MM.1S (cell line): ENCODE measurements around the gene CRYM.
"Not testable (repeated sequence)": the region's sequence is repeated elsewhere in the genome, so short reads cannot be mapped to it uniquely, and the experiment has no call there.

Experiments used
- EZH2 ChIP-seq: fragments of 300-600 bp; sonication (generic); optimal IDR thresholded peaks from 2 replicates; pipeline ENCODE3; 2017; ENCODE audit warnings: low read depth, mild to moderate bottlenecking, antibody characterized with exemption, low read length, mixed read lengths
- EZH2phosphoT487 ChIP-seq: fragments of 300-600 bp; sonication (generic); IDR thresholded peaks from 2 replicates; pipeline ENCODE4 v1.6.1; 2018; ENCODE audit warnings: antibody characterized with exemption, low read length
- TF ChIP-seq, protein P1 (sequence below): fragments of 300-600 bp; sonication (generic); IDR thresholded peaks from 2 replicates; pipeline ENCODE4 v1.5.1; 2016; ENCODE audit warnings: antibody characterized with exemption, low read length, mixed read lengths

DNA sequence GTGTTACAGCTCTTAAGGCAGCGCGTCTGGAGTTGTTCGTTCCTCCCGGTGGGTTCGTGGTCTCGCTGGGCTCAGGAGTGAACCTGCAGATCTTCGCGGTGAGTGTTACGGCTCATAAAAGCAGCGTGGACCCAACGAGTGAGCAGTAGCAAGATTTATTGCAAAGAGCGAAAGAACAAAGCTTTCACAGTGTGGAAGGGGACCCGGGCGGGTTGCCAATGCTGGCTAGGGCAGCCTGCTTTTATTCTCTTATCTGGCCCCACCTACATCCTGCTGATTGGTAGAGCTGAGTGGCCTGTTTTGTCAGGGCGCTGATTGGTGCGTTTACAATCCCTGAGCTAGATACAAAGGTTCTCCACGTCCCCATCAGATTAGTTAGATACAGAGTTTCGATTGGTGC is 34.0 kb upstream of the CRYM start:
- TF ChIP-seq, protein P1, sequence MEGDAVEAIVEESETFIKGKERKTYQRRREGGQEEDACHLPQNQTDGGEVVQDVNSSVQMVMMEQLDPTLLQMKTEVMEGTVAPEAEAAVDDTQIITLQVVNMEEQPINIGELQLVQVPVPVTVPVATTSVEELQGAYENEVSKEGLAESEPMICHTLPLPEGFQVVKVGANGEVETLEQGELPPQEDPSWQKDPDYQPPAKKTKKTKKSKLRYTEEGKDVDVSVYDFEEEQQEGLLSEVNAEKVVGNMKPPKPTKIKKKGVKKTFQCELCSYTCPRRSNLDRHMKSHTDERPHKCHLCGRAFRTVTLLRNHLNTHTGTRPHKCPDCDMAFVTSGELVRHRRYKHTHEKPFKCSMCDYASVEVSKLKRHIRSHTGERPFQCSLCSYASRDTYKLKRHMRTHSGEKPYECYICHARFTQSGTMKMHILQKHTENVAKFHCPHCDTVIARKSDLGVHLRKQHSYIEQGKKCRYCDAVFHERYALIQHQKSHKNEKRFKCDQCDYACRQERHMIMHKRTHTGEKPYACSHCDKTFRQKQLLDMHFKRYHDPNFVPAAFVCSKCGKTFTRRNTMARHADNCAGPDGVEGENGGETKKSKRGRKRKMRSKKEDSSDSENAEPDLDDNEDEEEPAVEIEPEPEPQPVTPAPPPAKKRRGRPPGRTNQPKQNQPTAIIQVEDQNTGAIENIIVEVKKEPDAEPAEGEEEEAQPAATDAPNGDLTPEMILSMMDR, result not testable (repeated sequence)
- TF ChIP-seq EZH2, EZH2phosphoT487: not testable (repeated sequence)
